Measurements from ENCODE around the gene MPRIP.

The MPRIP gene

DNA sequence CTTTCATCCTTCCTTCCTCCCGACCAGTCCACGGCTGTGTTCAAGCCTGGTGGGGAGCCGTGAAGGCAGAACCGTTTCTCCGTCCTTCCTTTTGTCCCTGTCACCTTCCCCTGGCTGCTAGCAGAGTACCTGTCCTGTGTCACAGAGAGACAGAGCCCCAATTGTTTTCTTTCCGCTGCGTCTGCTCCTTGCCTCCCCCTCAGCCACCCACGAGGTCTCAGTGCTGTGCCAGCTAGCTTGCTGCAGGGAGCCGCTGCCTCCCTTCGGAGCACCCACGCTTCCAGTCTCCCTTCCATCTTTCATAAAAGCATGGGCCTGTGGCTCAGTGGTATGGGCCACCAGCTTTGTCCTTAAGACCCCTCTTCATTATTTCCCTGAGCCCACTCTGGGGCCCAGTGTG lies 62.2 kb downstream of the MPRIP start:
- Histone ChIP-seq H3K27me3 (no peaks in the 10 kb centered on the region), H3K27ac (no peak overlapping the region), H3K9me3 (no peaks in the 10 kb centered on the region), H3K36me3 (no peaks in the 10 kb centered on the region), H3K4me1 (ENCODE audit: control insufficient read depth in 1 of 2, insufficient read depth in 1 of 2, low read depth in 1 of 2, low read length in 1 of 2) (no peaks in the 10 kb centered on the region), H3K4me3 (ENCODE audit: low read depth in 1 of 2, low read length in 1 of 2) (no peak overlapping the region)
- TF ChIP-seq, protein P1, sequence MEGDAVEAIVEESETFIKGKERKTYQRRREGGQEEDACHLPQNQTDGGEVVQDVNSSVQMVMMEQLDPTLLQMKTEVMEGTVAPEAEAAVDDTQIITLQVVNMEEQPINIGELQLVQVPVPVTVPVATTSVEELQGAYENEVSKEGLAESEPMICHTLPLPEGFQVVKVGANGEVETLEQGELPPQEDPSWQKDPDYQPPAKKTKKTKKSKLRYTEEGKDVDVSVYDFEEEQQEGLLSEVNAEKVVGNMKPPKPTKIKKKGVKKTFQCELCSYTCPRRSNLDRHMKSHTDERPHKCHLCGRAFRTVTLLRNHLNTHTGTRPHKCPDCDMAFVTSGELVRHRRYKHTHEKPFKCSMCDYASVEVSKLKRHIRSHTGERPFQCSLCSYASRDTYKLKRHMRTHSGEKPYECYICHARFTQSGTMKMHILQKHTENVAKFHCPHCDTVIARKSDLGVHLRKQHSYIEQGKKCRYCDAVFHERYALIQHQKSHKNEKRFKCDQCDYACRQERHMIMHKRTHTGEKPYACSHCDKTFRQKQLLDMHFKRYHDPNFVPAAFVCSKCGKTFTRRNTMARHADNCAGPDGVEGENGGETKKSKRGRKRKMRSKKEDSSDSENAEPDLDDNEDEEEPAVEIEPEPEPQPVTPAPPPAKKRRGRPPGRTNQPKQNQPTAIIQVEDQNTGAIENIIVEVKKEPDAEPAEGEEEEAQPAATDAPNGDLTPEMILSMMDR (IDR thresholded peaks at IDR 0.05): no peak

DNA sequence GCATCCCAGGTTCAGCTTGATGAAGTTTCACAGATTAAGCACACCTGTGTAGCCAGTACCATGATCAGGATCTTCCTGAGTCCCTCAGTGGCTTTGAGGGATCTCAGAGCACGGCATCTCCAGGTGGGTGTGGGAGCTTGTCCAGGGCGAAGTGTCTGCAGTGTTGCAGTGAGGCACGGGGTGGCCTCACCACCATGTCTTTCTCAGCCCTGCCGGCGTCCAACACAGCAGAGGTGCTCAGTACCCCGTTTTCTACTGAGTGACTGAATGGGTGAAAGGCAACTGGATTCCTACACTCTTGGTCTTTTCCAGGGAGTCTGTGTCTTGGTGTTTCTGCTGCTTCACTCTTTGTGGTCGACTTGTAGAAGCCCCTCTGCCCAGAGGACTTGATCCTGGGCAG lies 63.7 kb downstream of the MPRIP start:
- H3K4me1 ChIP-seq (ENCODE audit: control insufficient read depth in 1 of 2, insufficient read depth in 1 of 2, low read depth in 1 of 2, low read length in 1 of 2): no peaks in the 10 kb centered on the region
- no peak overlapping the region for H3K27ac ChIP-seq
- TF ChIP-seq, protein P1 (IDR thresholded peaks at IDR 0.05): no peak
- H3K27me3 ChIP-seq: no peaks in the 10 kb centered on the region
- no peak overlapping the region for H3K4me3 ChIP-seq (ENCODE audit: low read depth in 1 of 2, low read length in 1 of 2)
- H3K9me3 ChIP-seq: no peaks in the 10 kb centered on the region
- H3K36me3 ChIP-seq: no peaks in the 10 kb centered on the region

DNA sequence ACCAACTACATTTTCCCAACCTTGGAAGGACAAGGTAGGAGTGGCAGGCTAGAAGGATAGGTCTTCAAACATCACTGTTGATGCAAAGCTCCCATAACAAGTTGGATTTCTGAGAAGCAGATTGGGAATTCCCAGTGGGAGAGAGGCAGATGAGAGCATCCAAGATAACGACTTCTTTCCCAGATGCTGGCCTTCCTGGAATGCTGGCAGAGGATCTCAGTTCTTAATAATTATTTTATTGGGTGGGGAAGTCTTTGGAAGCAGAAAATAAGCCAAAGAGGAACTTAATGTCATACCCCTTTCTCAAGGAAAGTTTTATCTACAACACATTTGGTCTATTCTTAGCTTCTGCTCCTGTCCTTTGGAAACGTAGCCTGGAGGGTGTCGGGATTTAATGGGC lies 64.5 kb downstream of the MPRIP start:
- Histone ChIP-seq H3K4me1 (ENCODE audit: control insufficient read depth in 1 of 2, insufficient read depth in 1 of 2, low read depth in 1 of 2, low read length in 1 of 2) (no peaks in the 10 kb centered on the region), H3K4me3 (ENCODE audit: low read depth in 1 of 2, low read length in 1 of 2) (no peak overlapping the region), H3K27me3 (no peaks in the 10 kb centered on the region), H3K36me3 (no peaks in the 10 kb centered on the region), H3K9me3 (no peaks in the 10 kb centered on the region), H3K27ac (no peak overlapping the region)
- TF ChIP-seq, protein P1 (IDR thresholded peaks at IDR 0.05): no peak

DNA sequence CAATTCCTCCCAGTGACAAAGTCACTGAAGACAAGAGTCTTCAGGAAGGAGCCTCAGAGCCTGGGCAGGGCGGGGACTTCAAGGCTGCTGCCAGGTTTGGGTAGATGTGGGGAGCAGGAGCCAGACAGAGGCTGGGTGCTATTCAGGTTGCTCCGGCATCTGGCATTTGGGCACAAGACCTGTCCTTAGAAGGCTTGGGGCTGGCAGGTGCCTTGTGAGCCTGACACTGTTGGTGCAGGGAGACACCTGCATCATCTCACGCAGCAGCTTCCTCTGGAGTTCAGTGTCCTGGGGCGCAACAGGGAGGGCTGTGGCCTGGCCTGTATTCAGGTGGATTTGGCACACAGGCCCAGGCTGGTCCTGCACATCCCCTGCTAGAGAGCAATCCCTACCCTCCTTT lies 65.0 kb downstream of the MPRIP start:
- Histone ChIP-seq H3K4me1 (ENCODE audit: control insufficient read depth in 1 of 2, insufficient read depth in 1 of 2, low read depth in 1 of 2, low read length in 1 of 2) (no peaks in the 10 kb centered on the region), H3K27ac (no peak overlapping the region)

DNA sequence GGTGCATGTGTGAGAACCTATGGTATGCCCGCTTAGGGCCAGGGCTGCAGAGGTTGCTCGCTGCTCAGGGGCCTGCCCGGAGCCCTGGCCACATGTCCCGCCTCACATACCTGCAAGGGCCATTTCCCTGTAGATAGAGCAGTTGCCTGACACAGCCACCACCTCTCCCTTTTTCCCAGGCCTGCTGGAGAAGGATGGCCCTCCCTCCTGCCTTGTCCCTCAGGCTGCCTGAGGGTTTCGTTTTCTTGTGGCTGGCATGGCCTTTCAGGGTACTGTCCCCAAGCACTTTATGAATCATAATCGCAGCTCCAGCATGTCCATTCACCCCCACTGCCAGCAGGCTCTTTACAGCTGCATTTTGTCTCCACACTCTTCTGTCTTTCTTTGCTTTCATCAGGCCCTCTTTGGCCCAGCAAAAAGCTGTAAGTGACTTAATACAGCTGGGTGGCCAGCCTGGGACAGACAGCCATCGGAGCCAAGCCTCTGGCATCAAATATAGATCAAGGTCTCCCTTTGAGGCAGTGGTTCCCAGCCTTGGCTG lies 65.7 kb downstream of the MPRIP start:
- Histone ChIP-seq H3K4me1 (ENCODE audit: control insufficient read depth in 1 of 2, insufficient read depth in 1 of 2, low read depth in 1 of 2, low read length in 1 of 2) (no peaks in the 10 kb centered on the region), H3K4me3 (ENCODE audit: low read depth in 1 of 2, low read length in 1 of 2) (no peak overlapping the region)

More for the DNA sequence above, 65.0 kb downstream of the MPRIP start:
- no peaks in the 10 kb centered on the region for H3K36me3 ChIP-seq
- no peaks in the 10 kb centered on the region for H3K9me3 ChIP-seq
- TF ChIP-seq, protein P1 (IDR thresholded peaks at IDR 0.05): no peak
- H3K27me3 ChIP-seq: no peaks in the 10 kb centered on the region
- no peak overlapping the region for H3K4me3 ChIP-seq (ENCODE audit: low read depth in 1 of 2, low read length in 1 of 2)

More for the DNA sequence above, 65.7 kb downstream of the MPRIP start:
- H3K9me3 ChIP-seq: no peaks in the 10 kb centered on the region
- H3K36me3 ChIP-seq: no peaks in the 10 kb centered on the region
- H3K27ac ChIP-seq: no peak overlapping the region
- TF ChIP-seq, protein P1 (IDR thresholded peaks at IDR 0.05): no peak
- no peaks in the 10 kb centered on the region for H3K27me3 ChIP-seq

Measured in neutrophil (primary cell).